Ectodermal cell (in vitro differentiated cells): ENCODE data around the gene BABAM2.

Experiments
- H3K27ac ChIP-seq: 2 replicates; pipeline ENCODE4 v1.7.0; 2013; ENCODE audit warnings: mild to moderate bottlenecking, low read depth, low read length; ENCODE audit not compliant: insufficient read depth, poor library complexity, severe bottlenecking
- H3K27me3 ChIP-seq: 2 replicates; pipeline ENCODE4 v1.7.0; 2013; ENCODE audit warnings: mild to moderate bottlenecking, low read length; ENCODE audit not compliant: insufficient read depth, control insufficient read depth, poor library complexity, severe bottlenecking
- H3K36me3 ChIP-seq: one replicate; pipeline ENCODE4 v1.7.0; 2013; ENCODE audit warnings: low read length; ENCODE audit not compliant: control insufficient read depth, insufficient read depth
- H3K4me1 ChIP-seq: one replicate; pipeline ENCODE4 v1.7.0; 2013; ENCODE audit warnings: low read length; ENCODE audit not compliant: control insufficient read depth, insufficient read depth
- H3K4me3 ChIP-seq: 2 replicates; pipeline ENCODE4 v1.7.0; 2013; ENCODE audit warnings: low read depth, low read length, control low read depth; ENCODE audit not compliant: insufficient read depth
- H3K9me3 ChIP-seq: 2 replicates; pipeline ENCODE4 v1.7.0; 2013; ENCODE audit warnings: mild to moderate bottlenecking, low read length, moderate library complexity; ENCODE audit not compliant: control insufficient read depth
- WGBS, 2 experiments: methylation state at CpG; one replicate each; pipeline ENCODE4 v1.1.7; 2013; ENCODE audit warnings: missing lambda C conversion rate in 2 of 2; 5-methylcytosine and 5-hydroxymethylcytosine counted together

The BABAM2 gene

GRCh38 chr2:28158791-28159190 is 268.3 kb downstream of the BABAM2 start:
- Histone ChIP-seq H3K36me3 (no peaks in the 10 kb centered on the region), H3K27ac (no peak overlapping the region), H3K4me1 (no peaks in the 10 kb centered on the region), H3K9me3 (no peaks in the 10 kb centered on the region), H3K4me3 (no peak overlapping the region), H3K27me3 (no peaks in the 10 kb centered on the region)
- WGBS, 2 experiments: 100% methylated on average over 2 of the region's 2 CpGs

- no peaks in the 10 kb centered on the region for H3K36me3 ChIP-seq
- H3K27me3 ChIP-seq: no peaks in the 10 kb centered on the region
- whole genome bisulfite sequencing, 2 experiments: 93% methylated on average over 3 of the region's 3 CpGs
- no peaks in the 10 kb centered on the region for H3K4me1 ChIP-seq
- no peak overlapping the region for H3K27ac ChIP-seq
- H3K9me3 ChIP-seq: no peaks in the 10 kb centered on the region
- no peak overlapping the region for H3K4me3 ChIP-seq
Observed at GRCh38 chr2:28160986-28161425, 270.5 kb downstream of the BABAM2 start.

GRCh38 chr2:28161466-28161865 is 270.9 kb downstream of the BABAM2 start:
- WGBS, 2 experiments: 91 to 92% methylated on average over 2 of the region's 2 CpGs
- H3K9me3 ChIP-seq: no peaks in the 10 kb centered on the region
- no peak overlapping the region for H3K27ac ChIP-seq
- H3K4me3 ChIP-seq: no peak overlapping the region
- H3K36me3 ChIP-seq: no peaks in the 10 kb centered on the region
- no peaks in the 10 kb centered on the region for H3K4me1 ChIP-seq
- H3K27me3 ChIP-seq: no peaks in the 10 kb centered on the region

- no peak overlapping the region for H3K27ac ChIP-seq
- H3K27me3 ChIP-seq: no peaks in the 10 kb centered on the region
- no peaks in the 10 kb centered on the region for H3K36me3 ChIP-seq
- no peaks in the 10 kb centered on the region for H3K9me3 ChIP-seq
- H3K4me3 ChIP-seq: no peak overlapping the region
- H3K4me1 ChIP-seq: no peaks in the 10 kb centered on the region
- 90 to 95% methylated on average over 3 of the region's 3 CpGs for WGBS, 2 experiments
Observed at GRCh38 chr2:28162564-28162963, 272.0 kb downstream of the BABAM2 start.

- WGBS, 2 experiments: 89 to 93% methylated on average over 4 of the region's 4 CpGs
- Histone ChIP-seq H3K27ac (no peak overlapping the region), H3K9me3 (no peaks in the 10 kb centered on the region), H3K4me3 (no peak overlapping the region), H3K4me1 (no peaks in the 10 kb centered on the region), H3K36me3 (no peaks in the 10 kb centered on the region), H3K27me3 (no peaks in the 10 kb centered on the region)
Observed at GRCh38 chr2:28163028-28163427, 272.5 kb downstream of the BABAM2 start.

- H3K4me3 ChIP-seq: no peak overlapping the region
- H3K27ac ChIP-seq: no peak overlapping the region
- no peaks in the 10 kb centered on the region for H3K27me3 ChIP-seq
- H3K4me1 ChIP-seq: no peaks in the 10 kb centered on the region
- WGBS, 2 experiments: 93 to 94% methylated on average over 6 of the region's 6 CpGs
- no peaks in the 10 kb centered on the region for H3K9me3 ChIP-seq
- no peaks in the 10 kb centered on the region for H3K36me3 ChIP-seq
Observed at GRCh38 chr2:28163627-28164279, 273.2 kb downstream of the BABAM2 start.

GRCh38 chr2:28164280-28164801 is 273.8 kb downstream of the BABAM2 start:
- H3K4me3 ChIP-seq: no peak overlapping the region
- H3K4me1 ChIP-seq: no peaks in the 10 kb centered on the region
- H3K36me3 ChIP-seq: no peaks in the 10 kb centered on the region
- H3K9me3 ChIP-seq: no peaks in the 10 kb centered on the region
- H3K27me3 ChIP-seq: no peaks in the 10 kb centered on the region
- WGBS, 2 experiments: 94% methylated on average over 8 of the region's 8 CpGs
- no peak overlapping the region for H3K27ac ChIP-seq

GRCh38 chr2:28165087-28165635 is 274.6 kb downstream of the BABAM2 start:
- H3K4me1 ChIP-seq: no peaks in the 10 kb centered on the region
- no peaks in the 10 kb centered on the region for H3K27me3 ChIP-seq
- H3K4me3 ChIP-seq: no peak overlapping the region
- no peaks in the 10 kb centered on the region for H3K36me3 ChIP-seq
- no peak overlapping the region for H3K27ac ChIP-seq
- H3K9me3 ChIP-seq: no peaks in the 10 kb centered on the region
- WGBS, 2 experiments: 93 to 95% methylated on average over 5 of the region's 5 CpGs

- Histone ChIP-seq H3K36me3 (no peaks in the 10 kb centered on the region), H3K27me3 (no peaks in the 10 kb centered on the region), H3K4me3 (no peak overlapping the region), H3K9me3 (no peaks in the 10 kb centered on the region), H3K4me1 (no peaks in the 10 kb centered on the region), H3K27ac (no peak overlapping the region)
- 96 to 98% methylated on average over 1 to 2 of the region's 2 CpGs for WGBS, 2 experiments
Observed at GRCh38 chr2:28166956-28167355, 276.4 kb downstream of the BABAM2 start.

GRCh38 chr2:28168376-28168775 is 277.8 kb downstream of the BABAM2 start:
- Histone ChIP-seq H3K27me3 (no peaks in the 10 kb centered on the region), H3K4me1 (peaks cover 3% of the 10 kb centered on the region), H3K36me3 (no peaks in the 10 kb centered on the region), H3K27ac (no peak overlapping the region), H3K9me3 (no peaks in the 10 kb centered on the region), H3K4me3 (no peak overlapping the region)
- WGBS, 2 experiments: 94 to 98% methylated on average over 5 of the region's 5 CpGs
